Stimulated activated naive CD8-positive, alpha-beta T cell treated with anti-CD3 and anti-CD28 coated beads, Interleukin-15, amount 100 ng/mL, for 72 hours (primary cell): ENCODE results near the gene UNC80.

Experiments used
- ATAC-seq: fragments of 150-1000 bp; cut with Tn5 transposase; 2 replicates; pipeline ENCODE4 v1.10.0; 2021; ENCODE audit warnings: mild to moderate bottlenecking, moderate library complexity
- DNase-seq, 2 donors: peaks; one replicate each; pipeline ENCODE4 v3.0.0; 2021 to 2022
- H3K27ac Mint-ChIP-seq, 2 donors: one replicate each; pipeline ENCODE4 v1.8.0; 2022; ENCODE audit warnings: mild to moderate bottlenecking in 2 of 2, mixed read lengths in 2 of 2, moderate library complexity in 2 of 2
- H3K27me3 Mint-ChIP-seq: one replicate; pipeline ENCODE4 v1.8.0; 2022; ENCODE audit warnings: mixed read lengths
- H3K4me1 Mint-ChIP-seq: one replicate; pipeline ENCODE4 v1.8.0; 2022; ENCODE audit warnings: mild to moderate bottlenecking, mixed read lengths
- H3K4me3 Mint-ChIP-seq, 2 donors: one replicate each; pipeline ENCODE4 v1.8.0; 2022; ENCODE audit warnings: mild to moderate bottlenecking in 2 of 2, mixed read lengths in 2 of 2, moderate library complexity in 1 of 2
- H3K9me3 Mint-ChIP-seq, 2 donors: one replicate each; pipeline ENCODE4 v1.8.0; 2022; ENCODE audit warnings: mixed read lengths in 2 of 2

The UNC80 gene

DNA sequence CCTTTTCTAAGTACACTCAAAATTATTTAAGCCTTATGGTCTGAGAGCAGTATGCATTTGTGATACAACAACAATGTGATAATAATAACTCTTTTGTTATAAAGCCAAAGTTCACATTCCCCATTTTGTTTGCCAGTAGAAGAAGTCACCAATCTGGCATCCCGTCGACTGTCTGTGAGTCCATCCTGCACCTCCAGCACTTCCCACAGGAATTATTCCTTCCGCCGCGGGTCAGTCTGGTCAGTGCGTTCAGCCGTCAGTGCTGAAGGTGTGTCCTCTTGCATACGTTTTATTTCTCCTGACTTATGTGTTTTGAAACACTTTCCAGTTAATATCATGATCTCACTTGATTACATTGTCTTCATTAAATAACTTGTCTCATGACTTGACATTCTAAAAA, 150.5 kb downstream of the UNC80 start:
- no peaks in the 10 kb centered on the region for H3K4me1 Mint-ChIP-seq
- ATAC-seq (no peak), DNase-seq (no peak)
- no peak overlapping the region for H3K27ac Mint-ChIP-seq
- H3K9me3 Mint-ChIP-seq, result no peaks in the 10 kb centered on the region
- peaks cover 8% of the 10 kb centered on the region for H3K27me3 Mint-ChIP-seq
- H3K4me3 Mint-ChIP-seq, result no peak overlapping the region

DNA sequence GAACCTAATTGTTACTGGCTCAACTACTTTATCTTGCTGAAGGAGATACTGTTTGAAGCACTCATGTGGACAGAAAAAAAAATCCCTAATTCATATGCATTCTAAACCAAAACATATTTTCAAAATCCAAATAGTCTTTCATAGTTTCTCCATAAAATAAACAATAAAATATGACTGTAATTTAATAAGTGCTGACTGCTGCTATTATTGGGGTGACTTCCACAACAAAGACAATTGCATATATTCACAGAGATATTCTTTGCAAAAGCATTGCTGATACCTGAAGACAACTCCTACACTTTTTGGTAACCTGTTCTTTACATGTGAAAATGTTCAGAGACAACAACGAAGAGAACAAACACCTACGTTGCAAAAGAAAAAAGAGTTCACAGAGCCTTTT, 157.7 kb downstream of the UNC80 start:
- no peak for ATAC-seq
- peaks cover 12% of the 10 kb centered on the region for H3K27me3 Mint-ChIP-seq
- no peak overlapping the region for H3K27ac Mint-ChIP-seq

DNA sequence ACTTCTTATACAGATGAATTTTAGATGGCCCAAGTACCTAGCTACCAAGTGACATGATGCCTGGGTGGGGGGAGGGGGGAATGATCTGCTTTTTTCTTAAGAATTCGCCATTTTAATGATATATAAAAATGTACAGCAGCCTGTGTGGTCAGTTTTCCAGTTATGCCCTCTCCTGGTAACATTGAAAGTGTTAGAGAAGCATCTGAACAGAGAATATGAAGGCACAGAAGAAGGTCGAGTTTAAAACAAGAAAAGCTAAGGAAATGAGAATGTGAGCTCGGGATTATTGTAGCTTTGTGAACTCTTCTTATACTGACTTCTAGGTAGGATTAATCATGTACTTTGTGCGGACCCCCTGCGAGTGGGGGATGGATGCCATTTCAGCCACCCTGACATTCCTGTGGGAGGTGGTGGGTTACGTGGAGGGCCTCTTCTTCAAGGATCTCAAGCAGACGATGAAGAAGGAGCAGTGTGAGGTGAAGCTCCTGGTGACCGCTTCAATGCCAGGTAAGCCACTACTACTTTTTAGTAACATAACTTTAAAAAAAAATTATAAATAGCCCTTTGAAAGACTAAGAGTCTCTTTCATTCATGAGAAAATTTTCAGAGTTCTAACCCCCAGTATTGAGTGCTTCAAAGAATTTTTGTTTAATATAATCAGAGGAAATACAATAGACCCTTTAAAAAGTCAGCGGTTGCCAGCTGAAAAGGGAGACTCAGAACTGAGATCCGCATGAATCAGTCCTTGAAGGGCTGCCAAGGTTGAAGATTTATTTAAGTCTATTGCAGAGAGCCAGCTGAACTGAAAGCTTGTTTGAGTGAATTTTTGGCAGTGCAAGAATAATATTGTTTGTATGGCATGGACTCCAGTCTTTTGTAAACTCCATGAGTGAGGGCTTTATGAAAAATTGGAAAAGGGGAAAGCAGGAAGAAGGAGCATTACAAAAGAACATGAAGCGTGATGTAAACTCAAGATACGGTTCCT, 162.2 kb downstream of the UNC80 start:
- ATAC-seq (no peak), DNase-seq (no peak)
- no peak overlapping the region for H3K27ac Mint-ChIP-seq
- peaks cover 12% of the 10 kb centered on the region for H3K27me3 Mint-ChIP-seq
- H3K9me3 Mint-ChIP-seq, result no peaks in the 10 kb centered on the region
- H3K4me1 Mint-ChIP-seq, result no peaks in the 10 kb centered on the region
- no peak overlapping the region for H3K4me3 Mint-ChIP-seq

More for the DNA sequence above, 157.7 kb downstream of the UNC80 start:
- Mint-ChIP-seq H3K9me3 (no peaks in the 10 kb centered on the region), H3K4me3 (no peak overlapping the region), H3K4me1 (no peaks in the 10 kb centered on the region)
- DNase-seq, result no peak

DNA sequence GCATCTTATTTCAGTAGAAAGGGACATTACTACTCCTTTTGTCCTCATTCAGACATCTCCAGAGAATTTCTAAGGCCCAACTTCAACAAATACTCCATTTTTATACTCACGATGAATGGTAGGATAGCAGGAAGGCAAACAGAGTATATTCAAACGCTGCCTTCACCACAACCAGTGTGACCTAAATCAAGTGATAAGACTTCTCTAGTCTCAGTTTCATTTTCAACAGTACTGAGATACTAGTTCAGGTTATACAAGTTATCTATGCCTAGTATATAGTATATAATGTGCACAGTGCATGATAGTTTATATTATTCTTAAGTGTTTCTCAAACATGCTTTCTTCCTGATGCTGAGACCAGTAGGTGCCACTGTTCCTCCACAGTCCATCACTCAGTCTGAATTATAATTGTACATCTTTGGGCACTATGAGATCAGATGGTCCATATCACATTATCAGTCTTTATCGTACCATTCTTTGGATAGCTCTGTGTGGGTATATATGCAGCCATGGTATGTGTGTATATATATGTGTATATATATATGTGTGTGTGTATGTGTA, 164.6 kb downstream of the UNC80 start:
- Mint-ChIP-seq H3K4me1 (no peaks in the 10 kb centered on the region), H3K27me3 (peaks cover 15% of the 10 kb centered on the region), H3K4me3 (no peak overlapping the region), H3K9me3 (no peaks in the 10 kb centered on the region), H3K27ac (no peak overlapping the region)
- DNase-seq, result no peak
- no peak for ATAC-seq

DNA sequence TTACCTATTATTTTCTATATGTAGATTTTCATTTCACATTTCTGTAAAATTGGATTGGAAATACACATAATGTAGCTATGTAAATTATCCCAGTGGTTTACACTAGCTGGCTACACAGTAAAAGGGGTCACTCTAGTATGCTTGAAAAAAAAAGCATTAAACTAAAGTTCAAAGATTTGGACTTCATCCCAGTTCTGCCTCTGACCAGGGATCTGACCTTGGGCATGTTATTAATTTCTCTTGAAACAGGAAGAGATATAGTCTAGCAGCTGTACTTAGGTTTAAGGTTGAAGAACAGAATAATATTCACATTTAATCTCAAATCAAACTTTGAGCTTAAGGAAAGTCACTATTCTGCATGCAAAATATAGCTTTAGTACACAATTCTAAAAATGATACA, 166.3 kb downstream of the UNC80 start:
- Mint-ChIP-seq H3K4me1 (no peaks in the 10 kb centered on the region), H3K9me3 (no peaks in the 10 kb centered on the region), H3K27ac (no peak overlapping the region), H3K27me3 (peaks cover 9% of the 10 kb centered on the region), H3K4me3 (no peak overlapping the region)
- DNase-seq (no peak), ATAC-seq (no peak)

DNA sequence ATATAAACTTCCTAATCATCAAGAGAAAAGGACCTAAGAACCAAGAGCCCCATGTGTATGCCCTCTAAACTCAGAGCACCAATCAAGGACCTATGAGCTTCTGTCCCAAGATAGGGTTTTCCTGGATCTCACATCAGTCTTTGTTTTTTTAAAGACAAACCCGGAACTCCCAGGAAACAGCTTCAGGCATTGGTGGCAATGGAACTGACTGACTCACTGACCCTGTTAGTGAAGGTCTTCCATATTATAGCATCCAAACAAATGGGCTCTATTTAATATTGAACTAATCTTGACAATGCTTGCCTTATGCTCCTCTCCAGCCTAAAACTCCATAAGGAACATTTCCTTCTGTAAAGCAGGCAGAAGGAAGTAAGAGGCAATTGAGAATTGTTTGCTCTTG, 167.3 kb downstream of the UNC80 start:
- Mint-ChIP-seq H3K27ac (no peak overlapping the region), H3K4me1 (no peaks in the 10 kb centered on the region), H3K9me3 (peaks cover 0 to under 1% of the 10 kb centered on the region in 2 donors), H3K27me3 (peaks cover 9% of the 10 kb centered on the region), H3K4me3 (no peak overlapping the region)
- DNase-seq (no peak), ATAC-seq (no peak)

DNA sequence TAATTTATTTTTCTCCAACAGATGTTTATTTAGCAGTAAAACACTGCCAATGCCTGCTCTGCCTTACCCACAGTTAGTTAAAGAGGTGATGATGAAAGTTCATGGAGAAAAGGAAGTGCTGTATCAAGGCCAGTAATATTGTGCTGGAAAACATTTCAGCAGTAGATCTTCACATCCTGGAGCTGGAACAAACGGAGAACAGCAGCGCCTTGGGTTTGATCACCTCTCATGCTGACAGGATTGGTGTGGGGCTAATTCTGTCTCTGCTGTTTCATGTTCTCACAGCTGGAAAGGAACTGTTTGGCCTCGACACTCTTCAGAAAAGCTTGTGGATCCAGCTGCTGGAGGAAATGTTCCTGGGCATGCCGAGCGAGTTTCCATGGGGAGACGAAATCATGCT, 169.3 kb downstream of the UNC80 start:
- H3K4me1 Mint-ChIP-seq, result no peaks in the 10 kb centered on the region
- peaks cover 9% of the 10 kb centered on the region for H3K27me3 Mint-ChIP-seq
- DNase-seq, result no peak
- H3K4me3 Mint-ChIP-seq, result no peak overlapping the region
- H3K27ac Mint-ChIP-seq, result no peak overlapping the region
- H3K9me3 Mint-ChIP-seq, result peaks cover 0 to 4% of the 10 kb centered on the region in 2 donors
- ATAC-seq, result no peak

DNA sequence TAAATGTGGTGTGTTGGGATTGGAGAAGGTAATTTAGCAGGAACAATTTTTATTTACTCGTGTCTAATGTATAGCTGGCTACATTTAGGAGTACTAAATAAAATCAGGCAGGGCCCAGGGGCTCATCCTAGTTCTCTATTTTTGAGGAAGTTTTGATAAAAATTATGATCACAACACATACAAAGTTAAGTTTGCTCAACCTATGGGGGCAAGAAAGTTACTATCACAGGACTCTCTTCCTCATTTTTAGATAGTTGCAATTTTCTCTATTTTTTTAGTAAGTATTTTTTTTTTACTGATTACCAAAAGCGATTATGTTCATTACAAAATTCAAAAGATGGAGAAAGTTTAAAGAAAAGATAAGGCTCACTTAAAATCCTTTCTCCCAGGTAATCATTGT, 170.8 kb downstream of the UNC80 start:
- no peak overlapping the region for H3K4me3 Mint-ChIP-seq
- no peak overlapping the region for H3K27ac Mint-ChIP-seq
- H3K27me3 Mint-ChIP-seq, result peaks cover 9% of the 10 kb centered on the region
- peaks cover 0 to 4% of the 10 kb centered on the region in 2 donors for H3K9me3 Mint-ChIP-seq
- H3K4me1 Mint-ChIP-seq, result no peaks in the 10 kb centered on the region
- DNase-seq, result no peak
- no peak for ATAC-seq

DNA sequence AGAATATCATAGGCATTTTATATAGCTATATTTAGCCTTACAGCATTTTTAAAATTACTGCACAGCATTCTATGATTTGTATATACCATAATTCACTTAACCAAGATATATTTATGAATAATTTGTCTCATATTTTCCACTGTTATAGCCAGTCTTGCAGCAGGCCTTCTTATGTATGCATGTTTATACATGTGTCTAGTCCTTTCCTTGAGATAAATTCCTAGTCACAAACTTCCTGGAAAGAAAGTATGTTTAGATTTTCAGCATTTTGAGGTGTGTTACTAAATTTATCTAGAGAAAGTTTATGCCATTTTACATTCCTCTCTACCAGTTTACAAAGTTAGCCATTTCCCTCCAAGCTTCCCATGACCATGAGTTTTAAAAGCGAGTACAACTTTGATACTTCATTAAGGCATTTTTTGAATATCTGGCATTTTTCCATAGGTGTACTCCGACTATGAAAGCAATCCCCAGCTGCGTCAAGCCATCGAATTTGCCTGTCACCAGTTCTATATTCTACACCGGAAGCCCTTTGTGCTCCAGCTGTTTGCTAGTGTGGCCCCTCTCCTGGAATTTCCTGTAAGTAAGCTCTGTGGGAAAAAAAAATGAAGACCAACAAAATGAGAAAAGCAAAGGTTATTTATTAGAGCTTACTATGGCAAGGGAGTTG, 171.4 kb downstream of the UNC80 start:
- Mint-ChIP-seq H3K27me3 (peaks cover 9% of the 10 kb centered on the region), H3K4me3 (no peak overlapping the region)
- no peak for ATAC-seq

DNA sequence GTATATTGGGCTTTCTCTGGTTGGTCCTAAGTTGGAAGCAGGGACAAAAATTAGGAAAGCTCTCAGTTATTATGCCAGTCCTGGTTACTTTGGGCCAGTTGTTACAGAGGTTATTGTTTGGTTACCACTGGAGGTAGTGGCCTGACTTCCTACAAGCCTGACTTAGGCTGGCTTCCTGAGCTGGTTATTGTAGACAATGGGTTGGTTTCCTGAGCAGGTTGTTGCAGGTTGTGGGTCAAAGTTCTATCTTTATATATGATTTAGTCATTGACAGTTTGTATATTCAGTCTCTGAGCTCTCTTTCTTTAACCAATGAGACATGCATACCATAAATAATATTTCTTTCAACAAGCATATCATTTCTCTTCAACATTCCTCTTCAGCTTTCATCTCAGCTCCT, 172.1 kb downstream of the UNC80 start:
- Mint-ChIP-seq H3K4me1 (no peaks in the 10 kb centered on the region), H3K27ac (no peak overlapping the region), H3K27me3 (peaks cover 9% of the 10 kb centered on the region), H3K9me3 (peaks cover 0 to 4% of the 10 kb centered on the region in 2 donors), H3K4me3 (no peak overlapping the region)
- ATAC-seq (no peak), DNase-seq (no peak)

More for the DNA sequence above, 171.4 kb downstream of the UNC80 start:
- Mint-ChIP-seq H3K4me1 (no peaks in the 10 kb centered on the region), H3K27ac (no peak overlapping the region), H3K9me3 (peaks cover 0 to 4% of the 10 kb centered on the region in 2 donors)
- DNase-seq, result no peak

DNA sequence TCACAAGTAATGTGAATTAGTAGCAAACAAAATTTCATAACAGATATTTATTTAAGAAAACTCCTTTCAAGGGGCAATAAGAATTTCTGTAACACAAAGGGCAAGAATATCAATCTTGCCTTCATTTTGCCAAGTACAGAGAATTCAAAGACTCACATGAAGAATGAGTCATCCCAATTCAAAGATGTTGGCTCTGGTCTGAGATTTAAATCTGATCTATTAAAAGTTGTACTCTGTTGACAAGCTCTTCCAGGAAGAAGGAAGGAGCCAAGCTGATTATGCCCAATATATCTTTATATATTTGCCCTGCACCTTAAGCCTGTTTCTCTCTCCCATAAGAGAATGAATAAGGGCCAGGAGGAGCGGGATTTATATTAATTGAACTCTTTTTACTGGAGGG, 174.9 kb downstream of the UNC80 start:
- Mint-ChIP-seq H3K27me3 (peaks cover 2% of the 10 kb centered on the region), H3K4me1 (no peaks in the 10 kb centered on the region), H3K9me3 (peaks cover 0 to 4% of the 10 kb centered on the region in 2 donors), H3K27ac (no peak overlapping the region), H3K4me3 (no peak overlapping the region)
- DNase-seq, result no peak
- no peak for ATAC-seq

DNA sequence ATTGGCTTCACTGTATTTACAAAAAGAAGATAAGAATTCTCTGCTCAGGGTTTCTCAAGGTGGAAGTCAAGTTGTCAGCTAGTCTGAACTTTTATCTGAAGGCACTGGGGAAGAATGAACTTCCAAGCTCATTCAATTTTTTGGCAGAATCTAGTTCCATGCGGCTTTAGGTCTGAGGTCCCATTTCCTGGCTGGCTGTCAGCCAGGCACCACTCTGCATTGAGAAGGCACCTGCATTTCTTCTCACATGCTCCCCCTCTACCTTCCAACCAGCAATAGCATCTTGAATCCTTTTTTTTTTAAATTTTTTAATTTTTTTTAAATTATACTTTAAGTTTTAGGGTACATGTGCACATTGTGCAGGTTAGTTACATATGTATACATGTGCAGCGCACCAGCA, 184.6 kb downstream of the UNC80 start:
- ATAC-seq (no peak), DNase-seq (no peak)
- no peak overlapping the region for H3K4me3 Mint-ChIP-seq
- H3K9me3 Mint-ChIP-seq, result no peaks in the 10 kb centered on the region
- no peaks in the 10 kb centered on the region for H3K27me3 Mint-ChIP-seq
- H3K4me1 Mint-ChIP-seq, result no peaks in the 10 kb centered on the region
- H3K27ac Mint-ChIP-seq, result no peak overlapping the region

DNA sequence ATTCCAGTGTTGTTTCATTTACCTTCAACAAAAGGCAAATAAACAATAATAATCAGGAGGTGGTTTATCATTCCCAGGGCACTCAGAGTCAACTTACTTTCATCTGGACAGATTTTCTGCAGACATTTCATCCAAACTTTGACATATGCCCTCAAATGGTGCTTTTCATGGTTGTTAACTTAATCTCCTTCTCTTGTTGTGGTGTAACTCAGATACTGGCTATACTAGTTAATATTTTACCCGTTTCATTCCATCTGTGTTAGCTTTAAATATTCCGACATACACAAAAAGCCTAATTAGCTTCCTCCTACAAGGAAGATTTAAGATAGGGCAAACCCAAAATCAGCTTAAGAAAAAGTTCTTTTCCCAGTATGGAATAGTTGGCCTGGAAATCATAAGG, 186.4 kb downstream of the UNC80 start:
- ATAC-seq, result no peak
- no peak overlapping the region for H3K4me3 Mint-ChIP-seq

DNA sequence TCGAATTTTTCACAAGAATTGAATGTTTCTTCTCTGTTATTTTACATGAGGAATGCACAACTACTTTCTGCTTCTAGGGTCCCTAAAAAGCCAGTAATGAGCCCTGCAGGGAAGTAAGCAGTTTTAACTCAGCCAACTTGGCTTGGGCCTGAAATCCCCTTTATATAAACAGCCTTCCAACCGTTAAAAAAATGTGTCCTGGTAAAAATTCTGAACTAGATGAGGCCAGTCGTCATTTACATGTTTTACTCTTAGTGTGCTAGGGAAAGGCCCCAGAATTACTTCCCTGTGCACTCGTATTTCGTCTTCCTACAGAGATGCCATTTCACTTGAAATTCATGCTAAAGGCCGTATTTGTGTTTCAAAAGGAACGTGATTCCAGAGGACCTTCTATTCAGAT, 188.4 kb downstream of the UNC80 start:
- H3K4me1 Mint-ChIP-seq, result no peaks in the 10 kb centered on the region
- no peaks in the 10 kb centered on the region for H3K27me3 Mint-ChIP-seq
- no peak overlapping the region for H3K27ac Mint-ChIP-seq
- no peaks in the 10 kb centered on the region for H3K9me3 Mint-ChIP-seq
- H3K4me3 Mint-ChIP-seq, result no peak overlapping the region
- ATAC-seq (no peak), DNase-seq (no peak)

More for the DNA sequence above, 186.4 kb downstream of the UNC80 start:
- no peak for DNase-seq
- H3K27me3 Mint-ChIP-seq, result no peaks in the 10 kb centered on the region
- H3K9me3 Mint-ChIP-seq, result no peaks in the 10 kb centered on the region
- no peak overlapping the region for H3K27ac Mint-ChIP-seq
- H3K4me1 Mint-ChIP-seq, result no peaks in the 10 kb centered on the region

DNA sequence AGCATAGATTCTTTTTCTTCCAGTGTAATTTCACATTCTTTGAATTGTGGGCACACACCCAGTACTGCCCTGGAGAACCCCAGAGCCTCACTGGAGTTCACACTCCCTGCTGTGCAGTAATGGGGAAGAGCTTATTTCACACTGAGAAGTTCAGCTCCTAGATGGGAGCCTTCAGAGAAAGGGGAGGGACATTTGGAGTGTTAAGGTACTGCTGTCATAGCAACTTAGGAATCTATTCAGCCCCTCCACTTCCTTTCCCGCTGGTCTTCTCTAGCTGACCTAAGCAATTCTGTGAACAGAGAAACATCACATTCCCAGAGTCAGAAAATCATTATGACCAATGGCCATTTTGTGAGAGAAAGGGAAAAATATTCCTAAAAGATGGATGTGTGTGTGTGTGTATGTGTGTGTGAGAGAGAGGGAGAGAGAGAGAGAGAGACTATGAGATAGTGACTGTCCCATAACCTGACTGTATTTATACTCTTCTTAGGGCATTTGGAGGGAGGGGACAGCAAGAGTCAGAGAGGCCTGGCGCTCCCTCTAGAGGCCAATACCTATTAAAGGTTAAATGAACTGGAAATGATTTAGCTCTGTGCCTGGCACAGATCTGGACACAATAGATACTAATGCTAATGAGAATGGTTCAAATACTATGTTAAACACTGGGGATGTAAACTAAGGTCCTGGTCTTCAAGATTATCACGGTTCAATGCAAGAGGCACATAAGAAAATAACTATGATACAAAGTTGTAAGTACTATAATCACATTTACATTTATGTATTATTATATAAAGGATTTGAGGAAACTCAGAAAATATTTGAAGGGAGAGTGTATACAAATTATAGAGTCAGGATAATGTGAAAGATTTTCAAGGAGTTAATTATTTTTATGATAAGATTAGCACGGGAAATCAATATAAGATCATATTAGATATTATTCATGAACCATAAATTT, 189.3 kb downstream of the UNC80 start:
- Mint-ChIP-seq H3K9me3 (no peaks in the 10 kb centered on the region), H3K4me1 (no peaks in the 10 kb centered on the region), H3K27me3 (no peaks in the 10 kb centered on the region), H3K27ac (no peak overlapping the region), H3K4me3 (no peak overlapping the region)
- DNase-seq, result peak; percentile 6 to 21
- ATAC-seq, result peak; percentile 77
